ENCODE results near the gene TLR2.

GRCh38 chr4:153684971-153685371, 891 bp downstream of the TLR2 start:
- TF ChIP-seq CTCF (IDR thresholded peaks at IDR 0.05; ENCODE audit: low read length) (no peak), EZH2 (IDR thresholded peaks at IDR 0.05; ENCODE audit: borderline replicate concordance, low read length) (no peak)
